ENCODE measurements around the gene WNT5B.
"Not testable (repeated sequence)": the region's sequence is repeated elsewhere in the genome, so short reads cannot be mapped to it uniquely, and the experiment has no call there.

Gene WNT5B

DNA sequence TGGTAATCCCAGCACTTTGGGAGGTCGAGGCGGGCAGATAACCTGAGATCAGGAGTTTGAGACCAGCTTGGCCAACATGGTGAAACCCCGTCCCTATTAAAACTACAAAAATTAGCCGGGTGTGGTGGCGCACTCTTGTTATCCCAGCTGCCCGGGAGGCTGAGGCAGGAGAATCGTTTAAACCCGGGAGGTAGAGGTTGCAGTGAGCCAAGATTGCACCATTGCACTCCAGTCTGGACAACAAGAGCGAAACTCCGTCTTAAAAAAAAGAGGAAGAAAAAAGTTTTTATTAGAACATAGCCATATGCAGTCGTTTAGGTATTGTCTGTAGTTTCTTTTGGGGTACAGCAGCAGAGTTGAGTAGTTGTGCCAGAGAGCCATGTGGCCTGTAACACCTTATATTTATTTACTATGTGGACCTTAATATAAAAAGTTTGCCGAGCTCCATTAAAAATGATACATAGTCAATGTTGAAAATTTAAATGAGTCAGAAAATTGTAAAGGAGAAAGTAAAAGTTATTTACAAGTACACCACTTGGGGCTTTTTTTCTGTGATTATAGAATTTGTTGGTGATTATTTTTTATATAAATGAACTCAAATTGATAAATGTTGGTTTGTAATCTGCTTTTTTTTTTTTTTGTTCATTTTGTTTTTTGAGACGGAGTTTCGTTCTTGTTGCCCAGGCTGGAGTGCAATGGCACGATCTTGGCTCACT, 64.0 kb downstream of the WNT5B start:
- no peak for DNase-seq

DNA sequence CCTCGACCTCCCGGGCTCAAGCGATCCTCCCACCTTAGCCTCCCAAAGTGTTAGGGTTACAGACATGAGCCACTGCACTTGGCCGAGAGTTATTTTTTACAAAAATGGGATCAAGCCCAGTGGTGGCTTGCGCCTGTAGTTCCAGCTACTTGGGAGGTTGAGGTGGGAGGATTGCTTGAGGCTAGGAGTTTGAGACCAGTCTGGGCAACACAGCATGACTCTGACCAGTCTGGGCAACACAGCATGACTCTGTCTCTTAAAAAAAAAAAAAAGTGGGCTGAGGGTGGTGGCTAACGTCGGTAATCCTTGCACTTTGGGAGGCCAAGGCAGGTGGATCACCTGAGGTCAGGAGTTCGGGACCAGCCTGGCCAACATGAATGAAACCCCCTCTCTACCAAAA, 66.1 kb downstream of the WNT5B start:
- not testable (repeated sequence) for DNase-seq

DNA sequence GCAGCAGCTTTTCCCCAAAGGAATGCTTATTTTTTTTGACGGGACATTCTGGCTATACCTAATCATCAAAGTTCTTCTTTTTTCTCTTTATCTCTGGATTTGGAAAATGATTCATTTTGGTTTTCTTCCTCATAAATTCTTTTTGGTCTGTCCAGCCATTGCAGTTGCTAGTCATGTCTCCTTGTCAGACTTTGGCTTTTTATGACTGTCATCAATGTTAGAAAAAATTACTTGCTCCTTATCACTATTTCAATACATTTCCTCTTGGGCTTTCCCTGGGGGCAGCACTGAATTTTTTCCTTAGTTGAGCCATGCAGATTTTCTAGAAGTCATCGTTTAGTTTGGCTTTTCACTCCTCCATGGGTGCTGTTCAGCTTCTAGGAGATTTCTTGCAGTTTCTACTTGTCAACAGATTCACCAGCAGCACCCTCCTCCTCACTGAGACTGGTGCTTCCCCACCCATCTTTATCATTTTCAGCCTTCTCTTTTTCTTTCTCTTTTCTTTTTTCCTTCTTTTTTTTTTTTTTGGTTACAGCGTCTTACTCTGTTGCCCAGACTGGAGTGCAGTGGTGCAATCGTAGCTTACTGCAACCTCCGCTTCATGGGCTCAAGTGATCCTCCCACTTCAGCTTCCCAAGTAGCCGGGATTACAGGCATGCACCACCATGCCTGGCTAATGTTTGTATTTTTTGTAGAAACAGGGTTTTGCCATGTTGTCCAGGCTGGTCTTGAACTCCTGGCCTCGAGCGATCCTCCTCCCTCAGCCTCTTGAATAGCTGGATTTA, 67.0 kb downstream of the WNT5B start:
- DNase-seq, result no peak

DNA sequence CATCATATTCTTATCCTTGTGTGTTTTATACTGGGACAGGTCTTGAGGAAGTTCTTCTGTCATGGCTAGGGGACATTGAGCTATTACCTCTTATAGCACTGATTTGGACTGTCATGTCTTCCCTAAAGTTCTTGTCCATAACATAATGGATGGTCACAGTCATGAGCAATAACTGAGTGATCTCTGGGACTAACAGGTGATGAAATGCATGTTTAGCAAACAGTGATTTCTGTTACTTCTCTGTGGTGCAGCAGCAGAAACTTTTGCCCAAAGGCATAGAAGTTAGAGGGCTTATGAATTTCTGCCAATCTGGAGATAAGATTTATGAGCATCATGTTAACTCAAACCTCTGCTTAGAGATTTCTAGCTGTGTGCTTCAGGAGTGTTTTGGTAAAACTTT, 67.8 kb downstream of the WNT5B start:
- DNase-seq, result no peak
